HG03135 (cell line): ENCODE results near the gene SYNE3.

Experiments used
- ATAC-seq: cut with Tn5 transposase; IDR thresholded peaks from one replicate; pipeline ENCODE4 v1.9.1; 2021; ENCODE audit warnings: mild to moderate bottlenecking, moderate library complexity; ENCODE audit not compliant: unreplicated experiment

SYNE3 gene

DNA sequence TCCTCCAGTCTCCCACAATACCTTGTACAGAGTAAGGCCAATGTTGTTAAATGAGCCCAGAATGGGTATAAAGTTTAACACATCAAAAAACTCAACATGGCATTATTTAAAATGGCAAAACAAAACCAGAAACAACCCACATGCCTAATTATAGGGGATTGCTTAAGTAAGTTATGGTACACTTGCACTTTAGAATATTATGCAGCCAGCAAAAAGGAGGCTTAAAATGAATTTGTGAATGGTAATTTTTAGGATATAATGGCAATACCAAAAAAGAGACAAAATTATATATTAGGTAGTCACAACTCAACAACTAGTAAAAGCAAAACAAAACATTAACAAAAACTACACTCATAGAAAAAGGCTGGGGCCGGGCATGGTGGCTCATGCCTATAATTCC, 39.7 kb downstream of the SYNE3 start:
- ATAC-seq, result no peak

DNA sequence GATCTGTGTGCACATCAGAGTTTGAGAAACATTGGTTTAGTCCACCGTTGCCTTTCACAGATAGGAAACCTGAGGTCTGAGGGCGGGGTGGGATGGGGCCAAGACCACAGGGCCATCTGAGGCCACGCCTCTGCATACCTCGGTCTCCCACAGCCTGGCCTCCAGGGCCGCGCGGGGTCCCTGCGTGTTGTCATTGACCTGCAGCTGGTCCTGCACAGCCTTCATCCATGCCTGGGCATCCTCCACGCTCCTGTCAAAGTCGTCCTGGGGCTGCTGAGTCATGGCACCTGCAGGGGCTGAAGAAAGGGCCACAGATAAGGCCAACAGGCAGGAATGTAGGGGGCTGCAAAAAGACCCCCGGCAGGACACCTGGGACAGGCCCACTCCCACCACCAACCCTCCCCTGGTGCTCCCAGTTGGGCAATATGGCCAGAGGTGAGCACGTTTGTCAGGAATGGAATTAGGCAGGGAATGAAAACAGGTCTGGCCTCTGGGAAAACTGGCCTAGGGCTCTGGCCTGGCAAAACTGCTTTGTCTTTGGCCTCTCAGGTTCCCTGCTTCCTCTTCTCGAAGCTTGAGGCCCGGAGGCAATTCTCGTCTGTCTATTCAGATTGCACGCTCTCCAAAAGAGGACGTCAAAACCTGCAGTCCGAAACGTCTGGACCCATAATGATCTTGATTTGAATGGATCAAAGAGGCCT, 40.8 kb downstream of the SYNE3 start:
- no peak for ATAC-seq

GRCh38 chr14:95474941-95475340, 41.5 kb downstream of the SYNE3 start:
- ATAC-seq, result no peak

DNA sequence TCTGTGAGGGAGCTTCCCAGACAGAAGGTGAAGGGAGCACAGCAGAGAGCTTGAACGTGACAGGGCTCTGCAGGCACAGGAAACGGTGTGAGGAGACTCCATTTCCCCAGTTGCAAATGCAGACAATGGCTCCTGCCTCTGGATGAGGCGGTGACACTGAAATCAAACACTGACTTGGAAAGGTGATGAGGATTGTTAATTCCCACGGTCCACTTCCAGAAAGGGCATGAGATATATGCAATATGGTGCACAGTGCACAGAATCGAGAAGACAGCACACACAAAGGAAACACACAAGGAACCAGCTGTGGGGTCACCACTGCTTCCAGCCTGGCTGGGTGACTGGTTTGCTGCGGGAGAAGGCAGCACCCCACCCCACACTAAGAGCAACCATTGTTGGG, 42.0 kb downstream of the SYNE3 start:
- ATAC-seq, result no peak

GRCh38 chr14:95472819-95473251, 43.6 kb downstream of the SYNE3 start:
- no peak for ATAC-seq

DNA sequence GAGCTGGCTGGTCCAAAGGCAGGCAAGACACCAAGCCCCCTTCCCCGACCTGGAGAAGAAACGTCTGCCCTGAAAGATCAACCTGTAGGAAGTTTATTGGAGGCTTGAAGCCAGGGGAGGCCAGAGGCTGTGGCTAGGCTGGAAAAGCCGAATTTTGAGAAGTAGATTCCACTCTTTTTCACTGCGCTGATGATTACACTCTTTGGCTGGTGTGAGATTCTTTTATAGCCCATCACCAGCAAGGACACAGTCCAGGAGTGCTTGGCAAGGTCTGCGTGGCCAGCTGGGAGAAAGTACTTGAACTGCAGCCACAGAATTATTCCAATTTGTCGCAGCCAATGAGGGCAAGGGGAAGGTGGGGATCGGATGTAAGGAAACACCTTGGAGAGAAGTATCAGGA, 45.0 kb downstream of the SYNE3 start:
- no peak for ATAC-seq

GRCh38 chr14:95471016-95471415, 45.4 kb downstream of the SYNE3 start:
- no peak for ATAC-seq

DNA sequence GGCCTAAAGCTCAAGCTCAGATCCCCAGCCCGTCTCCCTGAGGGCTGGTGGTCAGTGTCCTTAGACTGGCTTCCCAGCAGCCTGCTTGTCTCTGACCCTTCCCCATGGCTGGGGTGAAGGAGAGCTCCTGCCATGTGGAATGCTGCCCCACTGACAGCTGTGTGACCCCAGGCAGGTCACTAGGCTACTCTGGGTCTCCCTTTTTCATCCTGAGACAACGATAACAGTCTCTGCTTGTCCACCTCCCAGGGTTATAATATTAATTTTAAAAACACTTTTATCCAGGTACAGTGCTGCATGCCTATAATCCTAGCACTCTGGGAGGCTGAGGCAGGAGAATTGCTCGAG, 47.3 kb downstream of the SYNE3 start:
- ATAC-seq, result no peak

DNA sequence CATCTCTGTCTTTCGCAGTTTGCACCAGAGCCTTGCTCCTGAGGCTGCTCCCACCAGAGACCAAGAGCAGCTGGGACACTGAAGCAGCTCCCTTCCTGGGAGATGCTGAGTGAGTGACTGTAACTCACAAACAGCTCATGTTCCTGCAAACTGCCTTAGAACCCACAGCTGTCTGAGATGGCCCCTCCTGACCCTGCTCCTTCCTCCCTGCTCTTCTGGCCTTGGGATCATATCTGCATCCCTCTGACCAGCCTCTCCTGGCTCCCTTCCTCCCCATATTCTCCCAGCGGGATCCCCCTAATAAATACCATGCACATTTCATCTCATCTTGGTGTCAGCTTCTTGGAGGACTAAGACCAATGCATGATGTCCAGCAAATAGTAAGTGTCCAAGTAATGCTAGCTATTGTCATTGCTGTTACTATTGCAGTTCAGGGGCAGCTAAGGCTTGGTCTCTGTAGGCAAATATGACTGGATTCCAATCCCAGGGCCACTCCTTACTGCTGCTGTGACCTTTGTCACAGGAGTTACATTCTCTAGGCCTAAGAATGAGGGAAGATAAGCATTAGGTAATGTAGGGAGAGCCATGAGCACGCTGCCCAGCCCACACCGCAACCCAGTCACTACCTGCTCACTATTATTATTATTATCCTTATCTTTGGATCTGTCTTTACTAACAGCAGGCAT, 47.9 kb downstream of the SYNE3 start:
- ATAC-seq, result no peak

GRCh38 chr14:95467657-95468056, 48.8 kb downstream of the SYNE3 start:
- no peak for ATAC-seq

DNA sequence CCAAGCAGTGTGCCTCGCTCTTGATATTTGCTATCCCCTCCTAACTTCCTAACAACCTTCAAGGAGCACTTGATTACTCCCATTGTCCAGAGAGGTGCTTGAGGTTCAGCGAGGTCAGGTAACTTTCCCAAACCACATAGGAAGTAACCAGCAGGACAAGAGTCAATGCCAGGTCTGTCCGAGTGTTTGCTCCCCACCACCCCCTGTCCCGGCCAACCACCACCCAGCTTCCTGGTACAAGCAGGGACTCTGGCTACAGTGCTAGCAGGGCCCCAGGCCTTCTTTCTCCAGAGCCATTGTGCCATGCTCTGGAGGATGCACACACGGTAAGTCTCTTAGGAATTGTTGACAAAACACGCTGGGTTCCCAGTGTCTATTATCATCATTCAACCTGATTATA, 49.2 kb downstream of the SYNE3 start:
- no peak for ATAC-seq
